TTC549 (cell line): Measurements from ENCODE around the gene DUS1L.

Experiments used
- FAIRE-seq: peaks from 2 replicates; lab custom pipeline; 2012; peaks lifted over from hg19 to GRCh38; lab: Jason Lieb, UNC

Gene DUS1L

GRCh38 chr17:82076018-82076784 is 10.6 kb upstream of the DUS1L start:
- no peak for FAIRE-seq

GRCh38 chr17:82073446-82073845 is 7.8 kb upstream of the DUS1L start:
- no peak for FAIRE-seq

GRCh38 chr17:82072827-82073226 is 7.2 kb upstream of the DUS1L start:
- FAIRE-seq = no peak

- no peak for FAIRE-seq
Measured at GRCh38 chr17:82070611-82071010, 5.0 kb upstream of the DUS1L start.

- no peak for FAIRE-seq
Measured at GRCh38 chr17:82065193-82065637, 389 bp downstream of the DUS1L start.

GRCh38 chr17:82064433-82065192 is 991 bp downstream of the DUS1L start:
- no peak for FAIRE-seq

- no peak for FAIRE-seq
Measured at GRCh38 chr17:82063424-82064415, 1.9 kb downstream of the DUS1L start.

GRCh38 chr17:82062984-82063368 is 2.6 kb downstream of the DUS1L start:
- FAIRE-seq = no peak

GRCh38 chr17:82062076-82062983 is 3.3 kb downstream of the DUS1L start:
- FAIRE-seq = no peak

GRCh38 chr17:82061047-82061925 is 4.3 kb downstream of the DUS1L start:
- FAIRE-seq = no peak

- no peak for FAIRE-seq
Measured at GRCh38 chr17:82060614-82061013, 5.0 kb downstream of the DUS1L start.

GRCh38 chr17:82060001-82060380 is 5.6 kb downstream of the DUS1L start:
- FAIRE-seq = no peak

GRCh38 chr17:82059272-82060000 is 6.2 kb downstream of the DUS1L start:
- FAIRE-seq = no peak

- no peak for FAIRE-seq
Measured at GRCh38 chr17:82058855-82059249, 6.8 kb downstream of the DUS1L start.

- no peak for FAIRE-seq
Measured at GRCh38 chr17:82058230-82058854, 7.3 kb downstream of the DUS1L start.

- no peak for FAIRE-seq
Measured at GRCh38 chr17:82056729-82057621, 8.6 kb downstream of the DUS1L start.

GRCh38 chr17:82055965-82056728 is 9.5 kb downstream of the DUS1L start:
- no peak for FAIRE-seq
